Skin of body (tissue), 2 donors: ENCODE data around the gene RASAL2. TPM values are rescaled to one million over a fixed set of nuclear protein-coding genes. Genes with fewer than 3 reads are reported as not detected.

Experiments used
- DNase-seq: peaks from one replicate; lab custom pipeline; 2025; lab: John Stamatoyannopoulos, UW
- total RNA-seq: library from RNA; depleted of rRNA; stranded (reverse); fragments of >200 nt; gene quantifications from one replicate; pipeline ENCODE4 v1.2.3, GENCODE V29; 2014

The RASAL2 gene
- total RNA-seq = 15.9 TPM

- peak; percentile 12 for DNase-seq
These were observed at the start of gene RASAL2 for GRCh38 chr1:178093951-178094738. RASAL2 (plus strand) TSS chr1:178094104; CDS start chr1:178094493, 389 bp downstream.

DNA sequence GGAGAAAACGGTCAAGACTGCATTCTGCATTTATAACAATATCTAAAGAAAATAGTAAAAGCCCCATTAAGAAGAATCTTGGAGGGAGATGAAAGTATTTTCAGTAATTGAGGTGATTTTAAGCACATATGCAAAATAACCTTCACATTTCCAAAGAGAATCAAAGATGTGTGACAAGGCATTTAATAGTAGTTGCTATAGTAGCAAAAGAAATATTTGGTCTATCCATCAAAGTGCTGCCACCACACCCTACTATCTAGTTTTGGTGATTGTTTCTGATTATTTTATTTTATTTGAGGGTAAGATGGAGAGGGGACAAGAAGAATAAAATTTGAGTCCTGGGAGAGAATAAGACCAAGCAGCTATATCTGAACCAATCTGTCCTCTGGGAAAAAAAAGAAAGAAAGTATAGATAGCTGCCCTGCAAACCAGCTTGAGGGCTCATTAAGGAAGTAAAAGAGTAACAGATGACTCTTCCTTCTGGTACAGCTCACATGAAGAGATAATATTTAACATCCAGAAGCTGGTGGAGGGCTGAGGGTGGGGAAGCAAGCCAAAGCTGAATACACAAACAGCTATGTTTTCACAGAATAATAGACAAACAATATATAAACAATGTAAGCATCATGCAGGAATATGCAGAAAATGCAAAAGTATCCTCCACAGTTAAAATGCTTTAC lies 47.2 kb upstream of the RASAL2 start:
- DNase-seq = no peak

GRCh38 chr1:178047403-178048093 lies 46.4 kb upstream of the RASAL2 start:
- no peak for DNase-seq

GRCh38 chr1:178048426-178048825 lies 45.5 kb upstream of the RASAL2 start:
- no peak for DNase-seq

GRCh38 chr1:178048883-178049282 lies 45.0 kb upstream of the RASAL2 start:
- DNase-seq = no peak

DNA sequence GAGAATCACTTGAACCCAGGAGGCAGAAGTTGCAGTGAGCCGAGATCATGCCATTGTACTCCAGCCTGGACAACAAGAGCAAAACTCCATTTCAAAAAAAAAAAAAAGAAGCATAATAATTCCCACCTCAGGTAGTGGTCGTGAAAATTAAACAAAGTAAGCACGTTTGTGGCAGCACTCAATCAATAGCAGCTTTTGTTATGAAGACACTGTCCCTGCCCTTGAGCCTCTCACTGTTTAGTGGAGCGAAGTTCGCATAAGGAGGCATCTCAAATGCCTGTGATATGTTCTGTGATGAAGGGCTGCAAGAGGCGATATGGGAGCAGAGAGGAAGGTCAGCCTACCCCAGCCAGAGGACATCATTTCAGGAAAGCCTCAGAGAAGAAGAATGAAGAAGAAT lies 43.8 kb upstream of the RASAL2 start:
- no peak for DNase-seq

- DNase-seq = no peak
These were observed 42.8 kb upstream of the RASAL2 start for GRCh38 chr1:178051071-178051470.

DNA sequence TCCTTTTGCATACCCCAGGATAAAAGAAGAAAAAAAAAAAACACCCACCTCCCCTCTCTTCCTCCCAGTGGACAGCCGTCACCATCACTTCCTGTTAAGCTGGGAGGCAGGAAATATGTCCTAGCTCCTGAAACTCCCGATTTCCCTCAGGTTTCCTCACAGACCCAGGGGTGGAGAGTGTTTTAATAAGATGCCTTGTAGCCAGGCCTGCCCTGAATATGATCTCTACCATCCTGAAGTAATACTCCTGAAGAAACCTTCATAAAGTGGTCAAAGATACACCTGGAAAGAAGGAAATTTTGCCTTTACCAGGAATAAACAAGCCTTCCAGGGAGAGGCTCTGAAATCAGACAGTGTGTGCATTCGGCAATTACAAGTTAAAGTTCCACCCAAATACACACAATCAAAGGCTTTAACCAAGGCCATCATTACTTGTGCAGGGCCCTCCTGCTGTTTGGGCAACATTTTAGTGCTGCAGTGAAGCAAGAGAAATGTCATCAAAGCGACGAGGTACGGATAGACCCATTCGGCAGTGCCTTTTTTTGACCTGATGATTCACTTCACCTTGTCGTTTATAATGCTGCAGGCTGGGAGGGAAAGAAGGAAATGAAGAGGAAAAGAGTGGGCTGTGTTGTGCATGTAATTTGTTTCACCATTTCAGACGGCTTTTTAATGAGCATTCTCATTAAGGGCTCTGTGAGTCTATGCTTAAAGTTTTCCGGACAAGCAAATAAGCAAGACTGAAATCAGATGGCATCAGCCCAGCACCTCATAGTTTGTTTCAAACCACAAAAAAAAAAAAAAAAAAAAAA lies 41.0 kb upstream of the RASAL2 start:
- no peak for DNase-seq

DNA sequence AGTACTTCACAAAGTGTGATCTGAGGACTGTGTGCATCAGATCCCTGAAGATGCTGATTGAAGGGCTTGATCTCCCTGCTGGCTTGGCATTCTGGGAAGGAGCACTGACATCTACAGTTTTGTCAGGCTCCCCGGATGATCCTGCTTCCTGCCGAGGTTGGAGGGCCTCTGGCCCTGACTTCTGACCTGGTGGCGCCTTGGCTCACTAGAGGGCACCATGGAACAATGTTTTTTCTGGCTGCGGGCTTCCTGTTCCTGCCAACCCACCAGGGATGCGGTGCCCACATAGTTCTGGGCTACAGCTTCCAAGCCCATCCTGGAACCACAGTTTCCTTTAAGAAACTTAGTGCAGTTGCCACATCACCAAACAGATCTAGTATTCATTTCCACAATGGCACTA lies 38.8 kb upstream of the RASAL2 start:
- no peak for DNase-seq

DNA sequence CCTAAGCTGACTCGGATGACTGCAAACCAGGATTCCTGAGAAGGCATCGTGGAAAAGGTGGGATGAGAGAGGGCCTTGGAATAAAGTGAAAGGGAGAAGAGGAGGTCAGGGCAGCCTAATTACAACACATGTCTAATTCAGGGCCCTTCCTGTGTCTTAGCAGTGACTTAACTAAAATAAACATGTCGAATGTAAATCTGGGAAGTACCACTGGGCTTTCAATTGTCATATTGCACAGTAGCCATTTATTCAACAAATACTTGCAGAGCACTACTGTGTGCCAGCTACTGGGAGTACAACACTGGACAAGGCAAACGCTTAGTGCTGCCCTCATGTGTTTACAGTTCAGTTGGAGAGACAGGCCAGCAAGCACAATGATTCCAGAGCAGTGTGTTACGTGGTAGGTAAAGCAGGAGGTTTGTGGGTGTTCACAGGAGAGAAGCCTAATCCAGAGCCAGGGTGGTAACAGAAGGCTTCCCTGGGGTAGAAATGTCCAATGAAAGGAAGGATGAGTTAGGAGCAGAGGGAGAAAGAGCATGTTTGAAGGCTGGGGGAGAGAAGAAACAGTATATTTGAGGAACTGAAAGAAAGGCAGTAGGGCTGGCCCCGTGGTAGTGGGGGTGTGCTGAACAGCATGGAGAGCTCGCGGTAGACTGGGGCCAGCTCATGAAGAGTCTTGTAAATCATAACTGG lies 38.0 kb upstream of the RASAL2 start:
- DNase-seq = no peak

DNA sequence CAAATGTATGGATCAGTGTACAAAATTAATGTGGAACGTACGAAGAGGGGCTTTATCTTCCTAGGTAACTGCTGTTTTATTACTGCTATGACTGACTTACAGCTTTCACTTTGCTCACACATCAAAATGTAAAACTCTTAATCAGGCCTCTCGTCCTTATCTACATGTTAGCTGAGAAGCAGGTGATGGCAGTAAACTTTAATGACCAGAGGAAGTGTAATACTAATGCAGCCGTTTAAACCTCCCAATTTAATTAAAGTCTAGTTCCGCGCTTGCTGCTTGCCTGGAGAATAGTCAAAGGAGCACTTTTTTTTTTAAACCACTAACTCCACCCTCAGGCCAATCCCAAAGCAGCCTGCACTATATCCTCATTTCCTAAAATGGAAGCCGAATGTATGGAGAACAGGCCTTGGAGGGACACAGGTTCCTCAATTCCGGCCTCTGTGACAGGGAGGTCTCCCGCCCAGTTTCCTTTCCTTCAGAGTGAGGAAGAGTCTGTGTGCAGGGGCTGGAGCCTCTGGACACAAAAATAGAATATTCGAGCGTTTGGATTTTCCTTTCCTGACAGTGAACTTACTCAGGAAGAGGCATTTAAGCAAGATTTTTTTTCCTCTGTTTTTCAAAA lies 36.7 kb upstream of the RASAL2 start:
- peak; percentile 11 for DNase-seq

GRCh38 chr1:178057912-178058534 lies 35.9 kb upstream of the RASAL2 start:
- DNase-seq = peak; percentile 16

GRCh38 chr1:178060789-178061556 lies 32.9 kb upstream of the RASAL2 start:
- no peak for DNase-seq

- no peak for DNase-seq
These were observed 32.3 kb upstream of the RASAL2 start for GRCh38 chr1:178061620-178062019.

- DNase-seq = no peak
These were observed 29.6 kb upstream of the RASAL2 start for GRCh38 chr1:178064191-178064821.

DNA sequence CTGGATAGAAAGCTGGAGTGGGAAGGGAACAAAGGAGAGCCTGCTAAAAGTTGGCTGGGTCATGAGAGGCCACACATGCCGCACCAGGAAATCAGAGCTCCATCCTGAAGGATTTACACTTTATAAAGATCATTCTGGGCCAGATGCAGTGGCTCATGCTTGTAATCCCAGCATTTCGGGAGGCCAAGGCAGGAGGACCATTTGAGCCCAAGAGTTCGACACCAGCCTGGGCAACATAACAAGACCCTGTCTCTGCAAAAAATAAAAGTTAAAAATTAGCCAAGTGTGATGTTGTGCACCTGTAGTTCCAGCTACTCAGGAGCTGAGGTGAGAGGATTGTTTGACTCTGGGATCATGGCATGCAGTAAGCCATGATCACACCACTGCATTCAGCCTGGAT lies 28.7 kb upstream of the RASAL2 start:
- no peak for DNase-seq

DNA sequence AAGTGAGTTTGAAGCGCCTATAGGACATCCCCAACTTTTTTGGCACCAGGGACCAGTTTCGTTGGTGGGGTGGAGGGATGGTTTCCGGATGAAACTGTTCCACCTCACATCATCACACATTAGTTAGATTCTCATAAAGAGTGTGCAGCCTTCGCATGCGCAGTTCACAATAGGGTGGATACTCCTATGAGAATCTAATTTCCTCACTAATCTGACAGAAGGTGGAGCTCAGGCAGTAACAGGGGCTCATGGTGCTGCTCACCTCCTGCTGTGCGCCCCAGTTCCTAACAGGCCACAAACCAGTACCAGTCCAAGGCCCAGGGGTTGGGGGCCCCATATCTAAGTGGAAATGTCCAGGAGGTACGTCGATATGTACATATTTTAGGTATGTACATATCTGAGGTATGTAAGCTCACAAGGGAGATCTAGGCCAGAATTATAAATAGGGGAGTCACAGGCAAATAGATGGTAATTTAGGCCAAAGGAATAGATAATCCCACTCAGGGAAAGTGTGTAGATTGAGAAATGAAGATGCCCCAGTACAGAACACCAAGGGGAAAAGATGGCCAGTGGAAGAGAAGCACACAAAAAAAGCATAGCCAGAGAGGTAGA lies 27.5 kb upstream of the RASAL2 start:
- DNase-seq = no peak

- DNase-seq = no peak
These were observed 26.8 kb upstream of the RASAL2 start for GRCh38 chr1:178066908-178067614.
